Hypothalamus (tissue), 51 donors: ENCODE results near the gene CREBL2.
A peak's percentile ranks its signal among the peaks of the same experiment; 100 is the strongest.
"Not testable (repeated sequence)": the region's sequence is repeated elsewhere in the genome, so short reads cannot be mapped to it uniquely, and the experiment has no call there.

Experiments used
- DNase-seq, 51 donors: peaks; one replicate each; lab custom pipeline; 2025; lab: John Stamatoyannopoulos, UW

The CREBL2 gene

GRCh38 chr12:12595929-12596328 is 15.7 kb upstream of the CREBL2 start:
- not testable (repeated sequence) for DNase-seq

GRCh38 chr12:12596598-12596997 is 15.1 kb upstream of the CREBL2 start:
- not testable (repeated sequence) for DNase-seq

GRCh38 chr12:12598864-12599263 is 12.8 kb upstream of the CREBL2 start:
- DNase-seq = no peak

GRCh38 chr12:12599750-12600643 is 11.7 kb upstream of the CREBL2 start:
- no peak for DNase-seq

GRCh38 chr12:12600659-12601058 is 11.0 kb upstream of the CREBL2 start:
- DNase-seq = peak in 9 of 51 donors; percentile 2 to 31 (median 9)

GRCh38 chr12:12604740-12605139 is 6.9 kb upstream of the CREBL2 start:
- DNase-seq = no peak

- peak in 1 of 51 donors; percentile 49 for DNase-seq
Measured at GRCh38 chr12:12606781-12607589, 4.7 kb upstream of the CREBL2 start.

- peak in 1 of 51 donors; percentile 6 for DNase-seq
Measured at GRCh38 chr12:12608557-12608957, 3.1 kb upstream of the CREBL2 start.

GRCh38 chr12:12609692-12610091 is 2.0 kb upstream of the CREBL2 start:
- DNase-seq = no peak

- no peak for DNase-seq
Measured at GRCh38 chr12:12610711-12611110, 965 bp upstream of the CREBL2 start.

- peak in 10 of 51 donors; percentile 9 to 86 (median 34) for DNase-seq
Measured at GRCh38 chr12:12612358-12612757, 682 bp downstream of the CREBL2 start.

GRCh38 chr12:12613344-12613743 is 1.7 kb downstream of the CREBL2 start:
- peak in 1 of 51 donors; percentile 48 for DNase-seq

GRCh38 chr12:12614342-12614741 is 2.7 kb downstream of the CREBL2 start:
- DNase-seq = no peak

- peak in 1 of 51 donors; percentile 18 for DNase-seq
Measured at GRCh38 chr12:12616512-12617310, 5.0 kb downstream of the CREBL2 start.

- DNase-seq = not testable (repeated sequence)
Measured at GRCh38 chr12:12618064-12618463, 6.4 kb downstream of the CREBL2 start.

- no peak for DNase-seq
Measured at GRCh38 chr12:12620730-12621315, 9.1 kb downstream of the CREBL2 start.

- no peak for DNase-seq
Measured at GRCh38 chr12:12622418-12622817, 10.7 kb downstream of the CREBL2 start.

GRCh38 chr12:12624498-12624992 is 12.9 kb downstream of the CREBL2 start:
- peak in 1 of 51 donors; percentile 5 for DNase-seq

- DNase-seq = no peak
Measured at GRCh38 chr12:12626471-12626870, 14.8 kb downstream of the CREBL2 start.

GRCh38 chr12:12627308-12627827 is 15.7 kb downstream of the CREBL2 start:
- DNase-seq = no peak
